Tibial nerve (tissue), 3 donors: Measurements from ENCODE around the gene KBTBD6.

Experiments used
- CTCF ChIP-seq, 5 experiments: fragments of 200-600 bp in 3 of 5; fragments of 450-650 bp in 2 of 5; sonication (generic) in 3 of 5; IDR thresholded peaks; one replicate each; pipeline ENCODE4 v1.5.1; 2016 to 2019; ENCODE audit warnings: antibody characterized with exemption in 5 of 5, mild to moderate bottlenecking in 3 of 5, moderate library complexity in 2 of 5
- POLR2A ChIP-seq, 2 donors: fragments of 450-650 bp; IDR thresholded peaks; one replicate each; pipeline ENCODE4 v1.6.1; 2017; ENCODE audit warnings: antibody characterized with exemption in 2 of 2, mild to moderate bottlenecking in 2 of 2, moderate library complexity in 2 of 2

- TF ChIP-seq CTCF (IDR thresholded peaks at IDR 0.05), result no peak
- TF ChIP-seq POLR2A (IDR thresholded peaks at IDR 0.05), result no peak
These were observed 21.4 kb upstream of the KBTBD6 start for GRCh38 chr13:41154042-41154441.
